H1 (cell line): Measurements from ENCODE around the gene TASP1. TPM values are rescaled to one million over a fixed set of nuclear protein-coding genes. Genes with fewer than 3 reads are reported as not detected.

Experiments used
- CTCF ChIA-PET: fragments of 300-600 bp; sonication (Branson Sonifier 250); formaldehyde crosslinking; loops from one replicate; lab custom pipeline; 2021; ENCODE audit not compliant: partially characterized antibody; lab: Charles Lee
- POLR2A ChIA-PET: fragments of 300-600 bp; sonication (Branson Sonifier 250); formaldehyde crosslinking; loops from one replicate; lab custom pipeline; 2021; ENCODE audit warnings: inconsistent platforms; ENCODE audit not compliant: partially characterized antibody; lab: Charles Lee
- DNase-seq, 2 experiments: peaks; one replicate each; pipeline versions ENCODE4 v3.0.0 to v3.0.0-alpha.2; 2010 to 2022; ENCODE audit warnings: low spot score in 2 of 2, low read depth in 1 of 2, mixed read lengths in 1 of 2
- FAIRE-seq: peaks from 2 replicates; lab custom pipeline; 2011; peaks lifted over from hg19 to GRCh38; lab: Jason Lieb, UNC
- H2AFZ ChIP-seq: 2 replicates; pipeline ENCODE4 v1.8.1; 2012; ENCODE audit warnings: low read length, inconsistent platforms
- H2AK5ac ChIP-seq: 2 replicates; pipeline ENCODE4 v1.6.1; 2013; ENCODE audit warnings: low read depth, low read length
- H2BK120ac ChIP-seq: replicated peaks from 2 replicates; pipeline ENCODE3; 2013; ENCODE audit warnings: low read depth, low read length, inconsistent platforms
- H2BK12ac ChIP-seq: 2 replicates; pipeline ENCODE4 v1.6.1; 2013; ENCODE audit warnings: low read depth, low read length
- H2BK15ac ChIP-seq: 2 replicates; pipeline ENCODE4 v1.6.1; 2013; ENCODE audit warnings: low read length
- H2BK20ac ChIP-seq: 2 replicates; pipeline ENCODE4 v1.6.1; 2013; ENCODE audit warnings: low read length
- H2BK5ac ChIP-seq: 2 replicates; pipeline ENCODE4 v1.6.1; 2013; ENCODE audit warnings: low read depth, low read length
- H3K14ac ChIP-seq: 2 replicates; pipeline ENCODE4 v1.6.1; 2013; ENCODE audit warnings: inconsistent platforms; ENCODE audit not compliant: insufficient read length
- H3K18ac ChIP-seq: 2 replicates; pipeline ENCODE4 v1.6.1; 2013; ENCODE audit warnings: low read length; ENCODE audit errors: extremely low read depth
- H3K23ac ChIP-seq: 2 replicates; pipeline ENCODE4 v1.6.1; 2013; ENCODE audit warnings: inconsistent platforms; ENCODE audit not compliant: insufficient read length
- H3K23me2 ChIP-seq: 2 replicates; pipeline ENCODE4 v1.6.1; 2013; ENCODE audit warnings: low read depth, low read length
- H3K27ac ChIP-seq: 2 replicates; pipeline ENCODE4 v1.6.1; 2011; ENCODE audit warnings: low read depth, low read length, inconsistent platforms
- H3K27me3 ChIP-seq, 4 experiments: replicated peaks in 1 of 4; 1 replicate in 1 of 4; 2 replicates in 3 of 4; pipeline versions ENCODE4 v1.6.1 to v1.8.1; 2011 to 2013; ENCODE audit warnings: low read length in 3 of 4, mild to moderate bottlenecking in 3 of 4, inconsistent platforms in 2 of 4, mixed read lengths in 2 of 4, moderate library complexity in 1 of 4; ENCODE audit not compliant: control insufficient read depth in 3 of 4, insufficient read depth in 3 of 4; ENCODE audit errors: extremely low read depth in 1 of 4
- H3K36me3 ChIP-seq, 4 experiments: 2 replicates each; pipeline versions ENCODE4 v1.6.1 to v1.8.1; 2011 to 2013; ENCODE audit warnings: mild to moderate bottlenecking in 4 of 4, low read length in 3 of 4, moderate library complexity in 2 of 4, control low read depth in 1 of 4, inconsistent platforms in 1 of 4; ENCODE audit not compliant: insufficient read depth in 4 of 4, control insufficient read depth in 2 of 4
- H3K4ac ChIP-seq: replicated peaks from 2 replicates; pipeline ENCODE3; 2013; ENCODE audit warnings: low read length, low read depth, mixed read lengths, inconsistent platforms; ENCODE audit not compliant: insufficient read length
- H3K4me1 ChIP-seq, 4 experiments: replicated peaks in 1 of 4; 1 replicate in 1 of 4; 2 replicates in 3 of 4; pipeline versions ENCODE4 v1.6.1 to v1.8.1; 2011 to 2013; ENCODE audit warnings: low read length in 3 of 4, inconsistent platforms in 2 of 4, mixed read lengths in 1 of 4; ENCODE audit not compliant: insufficient read depth in 4 of 4, control insufficient read depth in 3 of 4
- H3K4me2 ChIP-seq, 2 experiments: 2 replicates each; pipeline versions ENCODE4 v1.6.1 to v1.8.1; 2011 to 2013; ENCODE audit warnings: low read depth in 2 of 2, low read length in 2 of 2, control low read depth in 1 of 2, inconsistent platforms in 1 of 2, mild to moderate bottlenecking in 1 of 2; ENCODE audit not compliant: insufficient read depth in 1 of 2
- H3K4me3 ChIP-seq, 4 experiments: fragments of 200-600, 300-600 bp in 1 of 4; sonication (generic), shearing (Covaris generic), sonication (Bioruptor Twin) in 1 of 4; 2 replicates each; pipeline versions ENCODE4 v1.5.1 to v1.8.1; 2011 to 2016; ENCODE audit warnings: low read length in 4 of 4, low read depth in 3 of 4, control low read depth in 2 of 4, inconsistent platforms in 2 of 4, mild to moderate bottlenecking in 2 of 4, mixed read lengths in 1 of 4, moderate library complexity in 1 of 4; ENCODE audit not compliant: insufficient read depth in 2 of 4; ENCODE audit errors: extremely low read depth in 1 of 4
- H3K56ac ChIP-seq: replicated peaks from 2 replicates; pipeline ENCODE3; 2013; ENCODE audit warnings: low read depth, mild to moderate bottlenecking, mixed read lengths, low read length, inconsistent platforms; ENCODE audit not compliant: insufficient read length
- H3K79me1 ChIP-seq: 2 replicates; pipeline ENCODE4 v1.6.1; 2013; ENCODE audit warnings: low read depth, low read length, control low read depth
- H3K79me2 ChIP-seq, 2 experiments: 2 replicates each; pipeline versions ENCODE4 v1.6.1 to v1.8.1; 2012 to 2013; ENCODE audit warnings: low read length in 2 of 2, mild to moderate bottlenecking in 2 of 2, inconsistent platforms in 1 of 2; ENCODE audit not compliant: insufficient read depth in 2 of 2, control insufficient read depth in 1 of 2
- H3K9ac ChIP-seq, 4 experiments: replicated peaks in 1 of 4; 1 replicate in 1 of 4; 2 replicates in 3 of 4; pipeline versions ENCODE4 v1.6.1 to v1.8.1; 2011 to 2013; ENCODE audit warnings: low read depth in 3 of 4, low read length in 3 of 4, control low read depth in 2 of 4, mild to moderate bottlenecking in 2 of 4, moderate library complexity in 2 of 4, inconsistent platforms in 1 of 4; ENCODE audit errors: extremely low read depth in 1 of 4
- H3K9me3 ChIP-seq, 2 experiments: 2 replicates each; pipeline versions ENCODE4 v1.6.1 to v1.8.1; 2012 to 2013; ENCODE audit warnings: mild to moderate bottlenecking in 2 of 2, moderate library complexity in 2 of 2, control low read depth in 1 of 2, inconsistent platforms in 1 of 2, low read depth in 1 of 2, low read length in 1 of 2, mixed read lengths in 1 of 2; ENCODE audit not compliant: insufficient read depth in 2 of 2
- H4K20me1 ChIP-seq, 2 experiments: replicated peaks in 1 of 2; 2 replicates each; pipeline versions ENCODE3 to v1.8.1; 2011 to 2013; ENCODE audit warnings: inconsistent platforms in 2 of 2, low read length in 2 of 2, mild to moderate bottlenecking in 1 of 2; ENCODE audit not compliant: insufficient read depth in 2 of 2, control insufficient read depth in 1 of 2
- H4K5ac ChIP-seq: 2 replicates; pipeline ENCODE4 v1.6.1; 2013; ENCODE audit warnings: low read length, low read depth, mixed read lengths, inconsistent platforms; ENCODE audit not compliant: insufficient read length
- H4K8ac ChIP-seq: 2 replicates; pipeline ENCODE4 v1.8.0; 2013; ENCODE audit warnings: mild to moderate bottlenecking, moderate library complexity, low read length, inconsistent platforms; ENCODE audit not compliant: insufficient read depth; ENCODE audit errors: extremely low read depth
- H4K91ac ChIP-seq: replicated peaks from 2 replicates; pipeline ENCODE3; 2013; ENCODE audit warnings: low read length, mixed read lengths, inconsistent platforms; ENCODE audit not compliant: insufficient read length
- EP300 ChIP-seq, 2 experiments: IDR thresholded peaks; 1 replicate in 1 of 2; 2 replicates in 1 of 2; pipeline ENCODE4 v1.6.1; 2011 to 2012; ENCODE audit warnings: low read depth in 2 of 2, low read length in 2 of 2, mild to moderate bottlenecking in 2 of 2, borderline replicate concordance in 1 of 2, inconsistent platforms in 1 of 2, moderate library complexity in 1 of 2
- EZH2 ChIP-seq: fragments of 200-600 bp; sonication (generic); IDR thresholded peaks from 2 replicates; pipeline ENCODE4 v1.7.1; 2012; ENCODE audit warnings: low read depth, mild to moderate bottlenecking, moderate library complexity, low read length, inconsistent platforms; ENCODE audit not compliant: severe bottlenecking
- GTF2F1 ChIP-seq: IDR thresholded peaks from 2 replicates; pipeline ENCODE4 v1.6.1; 2012; ENCODE audit warnings: low read depth, low read length, improper control_type of control experiment, borderline replicate concordance
- HDAC6 ChIP-seq: IDR thresholded peaks from one replicate; pipeline ENCODE4 v1.7.1; 2012; ENCODE audit warnings: low read depth, mild to moderate bottlenecking, inconsistent platforms, low read length, moderate library complexity
- JUND ChIP-seq: IDR thresholded peaks from 2 replicates; pipeline ENCODE4 v1.6.1; 2011; ENCODE audit warnings: mild to moderate bottlenecking, improper control_type of control experiment, low read length
- MAX ChIP-seq: IDR thresholded peaks from 2 replicates; pipeline ENCODE4 v1.6.1; 2012; ENCODE audit warnings: inconsistent platforms
- RAD21 ChIP-seq, 2 experiments: IDR thresholded peaks in 1 of 2; conservative IDR thresholded peaks in 1 of 2; 2 replicates each; pipeline ENCODE4 v1.6.1; 2011; ENCODE audit warnings: low read depth in 2 of 2, low read length in 2 of 2, improper control_type of control experiment in 1 of 2, inconsistent platforms in 1 of 2, mild to moderate bottlenecking in 1 of 2, moderate library complexity in 1 of 2
- SIN3A ChIP-seq, 2 experiments: IDR thresholded peaks in 1 of 2; conservative IDR thresholded peaks in 1 of 2; 2 replicates each; pipeline ENCODE4 v1.6.1; 2011 to 2012; ENCODE audit warnings: low read length in 2 of 2, improper control_type of control experiment in 1 of 2, low read depth in 1 of 2, mild to moderate bottlenecking in 1 of 2
- SIX5 ChIP-seq: IDR thresholded peaks from 2 replicates; pipeline ENCODE4 v1.6.1; 2011; ENCODE audit warnings: mild to moderate bottlenecking, low read depth, low read length
- SP4 ChIP-seq: IDR thresholded peaks from 2 replicates; pipeline ENCODE4 v1.6.1; 2012; ENCODE audit warnings: low read length, inconsistent platforms
- polyA plus RNA-seq, 7 experiments: library from polyadenylated mRNA; depleted of rRNA in 3 of 7; stranded (reverse) in 5 of 7; unstranded in 2 of 7; fragments of >200 nt in 5 of 7; fragments of 200-250 nt in 2 of 7; gene quantifications; 1 replicate in 5 of 7; 2 replicates in 1 of 7; 4 replicates in 1 of 7; pipeline versions ENCODE4 v1.2.1 to v1.2.3, GENCODE V29; 2011 to 2013; ENCODE audit warnings: missing spikeins in 2 of 7, mixed read lengths in 2 of 7
- total RNA-seq: library from RNA; stranded (reverse); fragmentation: NEBNext Ultra II Directional; extraction: Animal tissue kit (Norgen Biotek cat#: 25700); gene quantifications from 2 replicates; pipeline ENCODE4 v1.2.1, GENCODE V29; 2021

TASP1 gene
- total and polyA plus RNA-seq, 2 of the 8 experiments (the other 6 are each of a cell fraction or from before 2014, with no cell fraction given): 4.5 to 10.9 TPM

- ChIA-PET POLR2A (interaction anchor here (0.8 kb wide), 1 partner anchor 21 kb away, joined by 3 read pairs; no protein-coding TSS in a partner anchor), CTCF (interaction anchor here (0.7 to 1.6 kb wide), 3 partner anchors 10 to 61 kb away, joined by 3 to 5 read pairs (median 3); no protein-coding TSS in a partner anchor)
- Histone ChIP-seq H3K79me1 (no peaks in the 10 kb centered on the region), H3K4me2 (no peak overlapping the region), H3K56ac (no peak overlapping the region), H3K27ac (no peak overlapping the region), H2BK20ac (no peak overlapping the region), H3K14ac (no peak overlapping the region), H3K27me3 (no peaks in the 10 kb centered on the region), H3K4ac (peak overlapping the region; percentile 46), H4K91ac (peak overlapping the region; percentile 83), H2AFZ (no peak overlapping the region), H4K20me1 (no peaks in the 10 kb centered on the region), H3K4me1 (no peaks in the 10 kb centered on the region; a peak in 1 of 7 replicates), H3K9ac (no peak overlapping the region), H2BK12ac (peak overlapping the region; percentile 62; the same call in 1 of the 2 replicates), H3K18ac (no peak overlapping the region), H3K36me3 (no peaks in the 10 kb centered on the region), H2BK15ac (peak overlapping the region; percentile 76; the same call in 1 of the 2 replicates), H3K9me3 (no peaks in the 10 kb centered on the region), H3K4me3 (no peak overlapping the region), H4K8ac (no peak overlapping the region), H3K79me2 (no peaks in the 10 kb centered on the region), H2AK5ac (no peak overlapping the region), H3K23ac (no peak overlapping the region), H3K23me2 (no peaks in the 10 kb centered on the region), H4K5ac (no peak overlapping the region), H2BK120ac (peak overlapping the region; percentile 80), H2BK5ac (peak overlapping the region; percentile 71; the same call in 1 of the 2 replicates)
- FAIRE-seq: no peak
- no peak for DNase-seq
- TF ChIP-seq EP300 (IDR thresholded peaks at IDR 0.05; ENCODE audit: borderline replicate concordance in 1 of 2, low read depth in 2 of 2, low read length in 2 of 2) (no peak), HDAC6 (no peak), SIX5 (no peak), MAX (no peak), SP4 (no peak), RAD21 (IDR thresholded peaks at IDR 0.05 in 1 of 2, conservative IDR thresholded peaks at IDR 0.05 in 1 of 2; ENCODE audit: low read depth in 2 of 2, low read length in 2 of 2) (no peak), SIN3A (conservative IDR thresholded peaks at IDR 0.05 in 1 of 2, IDR thresholded peaks at IDR 0.05 in 1 of 2; ENCODE audit: low read depth in 1 of 2, low read length in 2 of 2) (no peak), JUND (no peak), EZH2 (no peak), GTF2F1 (no peak)
Observed at GRCh38 chr20:13363473-13363872, 275.3 kb downstream of the TASP1 start.
